GM21723 (cell line): Measurements from ENCODE around the gene DNAJB7.
"Not testable (repeated sequence)": the region's sequence is repeated elsewhere in the genome, so short reads cannot be mapped to it uniquely, and the experiment has no call there.

Experiments used
- ATAC-seq: cut with Tn5 transposase; IDR thresholded peaks from one replicate; pipeline ENCODE4 v1.9.1; 2021; ENCODE audit warnings: mild to moderate bottlenecking, moderate library complexity; ENCODE audit not compliant: unreplicated experiment

Gene DNAJB7

DNA sequence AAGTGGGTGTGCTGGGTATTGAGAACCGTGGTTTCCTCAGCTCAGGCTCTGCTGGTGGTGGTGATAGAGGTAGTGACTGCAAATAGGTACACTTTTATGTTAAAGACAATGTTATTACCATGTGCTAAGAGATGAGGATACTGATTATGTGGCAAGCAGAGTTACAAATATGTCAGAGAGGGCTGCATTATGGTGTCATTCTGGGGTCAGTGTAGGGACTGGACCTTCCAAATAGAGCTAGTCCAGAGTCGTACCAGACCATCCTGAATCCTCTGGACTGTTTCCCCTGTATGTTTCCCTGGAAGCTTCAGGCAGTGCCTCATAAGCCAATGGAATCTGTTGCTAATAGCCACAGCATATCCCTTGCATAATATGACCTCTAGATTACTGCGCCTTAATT lies at the start of gene DNAJB7:
Gene DNAJB7 (minus strand): TSS at position 101 of the 400 bp plus-strand sequence. CDS start 119 bp downstream, outside the sequence.
- no peak for ATAC-seq

DNA sequence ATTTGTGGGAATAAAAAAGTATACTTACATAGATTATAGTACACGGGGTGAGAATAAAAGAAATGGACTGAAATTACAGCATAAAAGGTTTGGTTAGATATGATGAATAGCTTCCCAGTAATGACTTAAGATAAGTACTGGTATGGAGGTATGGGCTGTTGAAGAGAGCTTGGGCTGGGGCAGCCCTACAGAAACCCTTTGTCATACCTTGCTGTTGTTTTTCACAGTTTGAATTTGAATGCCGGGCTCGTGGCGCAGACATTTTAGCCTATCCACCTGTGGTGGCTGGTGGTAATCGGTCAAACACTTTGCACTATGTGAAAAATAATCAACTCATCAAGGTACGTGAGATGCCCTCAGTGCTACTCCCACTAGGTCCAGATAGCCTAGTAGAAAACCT lies 47.0 kb upstream of the DNAJB7 start:
- no peak for ATAC-seq

DNA sequence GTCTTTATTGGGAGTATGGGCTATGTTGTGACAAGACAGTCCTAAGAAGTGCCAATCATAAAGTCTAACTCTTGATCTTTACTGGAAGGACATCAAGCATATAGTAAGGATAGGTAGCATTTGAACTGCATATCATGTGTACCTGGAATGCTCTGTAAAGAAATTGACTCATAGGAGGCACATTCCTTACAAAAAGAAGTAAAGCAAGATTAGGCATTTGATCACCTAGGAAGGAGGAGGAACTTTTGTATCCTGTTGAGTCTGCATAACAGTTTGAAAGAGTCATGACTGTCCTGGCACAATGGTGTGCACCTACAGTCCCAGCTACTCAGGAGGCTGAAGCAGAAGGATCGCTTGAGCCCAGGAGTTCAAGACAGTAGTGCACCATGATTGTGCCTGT lies 42.2 kb upstream of the DNAJB7 start:
- ATAC-seq, result no peak

DNA sequence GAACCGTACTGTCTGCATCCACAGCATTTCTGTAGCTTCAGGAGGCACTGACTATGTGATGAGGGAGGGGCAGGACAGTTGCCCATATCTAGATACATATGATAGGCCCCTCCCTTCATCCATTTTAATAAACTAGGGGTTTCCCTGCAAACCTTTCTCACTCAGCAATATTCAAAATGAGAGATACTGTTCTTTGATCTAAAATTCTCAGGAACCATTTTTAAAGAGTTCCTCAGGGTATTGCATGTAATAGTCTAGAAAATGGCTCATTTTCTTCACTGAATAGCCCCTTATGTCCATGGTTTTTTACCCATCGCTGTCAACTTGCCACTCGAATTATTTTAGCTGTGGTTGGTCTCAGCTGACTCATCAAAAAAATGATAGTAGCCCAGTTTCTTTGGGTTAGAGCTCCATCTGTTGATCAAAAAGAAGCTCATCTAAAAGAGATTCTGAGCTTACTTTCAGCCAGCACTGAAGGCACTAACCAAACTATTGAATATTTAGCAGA lies 37.0 kb upstream of the DNAJB7 start:
- no peak for ATAC-seq

DNA sequence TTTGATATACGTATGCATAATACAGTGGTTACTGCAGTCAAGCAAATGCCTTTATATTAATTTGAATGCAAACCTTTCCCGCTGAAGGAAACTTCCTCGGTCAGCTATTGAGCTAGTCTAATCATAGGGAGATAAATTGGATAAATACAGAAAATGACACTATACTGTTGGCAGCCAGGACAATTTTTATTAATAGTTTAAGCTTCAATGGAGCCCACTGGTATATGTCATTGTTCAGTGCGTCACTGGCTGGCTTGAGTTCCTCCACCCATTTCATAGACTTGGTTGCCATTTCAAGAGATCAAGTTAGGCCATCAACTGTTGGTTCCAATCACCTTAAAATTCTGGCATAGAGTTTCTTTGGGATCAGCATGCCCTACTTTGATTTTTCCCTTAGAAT lies 32.5 kb upstream of the DNAJB7 start:
- no peak for ATAC-seq

DNA sequence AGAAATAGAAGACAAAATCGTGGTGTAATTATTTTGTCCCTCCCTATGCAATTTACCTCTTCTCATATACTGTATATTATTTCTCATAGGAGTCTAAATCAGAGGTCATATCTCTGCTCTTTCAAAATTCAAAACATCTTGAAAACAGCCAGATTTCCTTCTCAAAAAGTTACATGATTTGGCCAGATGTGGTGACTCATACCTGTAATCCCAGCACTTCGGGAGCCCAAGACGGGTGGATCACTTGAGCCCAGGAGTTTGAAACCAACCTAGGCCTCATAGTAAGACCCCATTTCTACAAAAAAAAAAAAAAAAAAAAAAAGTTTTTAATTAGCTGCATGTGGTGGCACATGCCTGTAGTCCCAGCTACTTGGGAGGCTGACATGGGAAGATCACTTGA lies 29.0 kb upstream of the DNAJB7 start:
- ATAC-seq, result no peak

DNA sequence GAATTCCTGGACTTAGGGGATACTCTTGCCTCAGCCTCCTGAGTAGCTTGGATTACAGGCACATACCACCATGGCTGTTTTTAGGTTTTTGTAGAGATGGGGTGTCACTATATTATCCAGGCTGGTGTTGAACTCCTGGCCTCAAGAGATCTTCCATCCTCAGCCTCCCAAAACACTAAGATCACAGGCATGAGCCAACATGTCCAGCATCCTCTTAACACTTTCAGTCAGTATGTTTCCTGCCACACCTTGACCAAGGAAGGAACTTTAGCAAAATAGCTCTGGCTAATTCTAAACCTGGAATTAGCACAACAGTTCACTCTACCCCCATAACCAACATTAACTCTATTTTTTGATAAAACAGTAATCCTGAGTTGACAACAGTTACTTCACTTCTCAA lies 27.2 kb upstream of the DNAJB7 start:
- ATAC-seq, result no peak

DNA sequence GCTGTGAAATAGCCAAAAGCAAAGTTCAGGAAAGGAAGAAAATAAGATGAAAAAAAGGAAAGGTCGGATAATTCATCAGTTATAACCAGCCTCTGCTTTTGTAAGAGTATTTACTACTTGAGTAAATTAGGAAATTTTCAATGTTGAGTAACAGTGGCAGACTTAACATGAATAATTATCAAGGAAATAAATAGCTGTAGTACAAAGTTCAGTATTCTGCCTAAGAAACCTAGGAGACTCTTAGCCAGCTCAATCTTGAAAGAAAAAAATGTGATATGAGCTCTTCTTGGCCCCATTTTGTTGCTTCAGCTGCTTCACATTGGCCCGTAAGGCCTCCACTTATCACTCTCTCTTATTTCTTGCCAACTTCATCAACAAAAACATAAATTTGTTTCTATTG lies 17.0 kb upstream of the DNAJB7 start:
- no peak for ATAC-seq

DNA sequence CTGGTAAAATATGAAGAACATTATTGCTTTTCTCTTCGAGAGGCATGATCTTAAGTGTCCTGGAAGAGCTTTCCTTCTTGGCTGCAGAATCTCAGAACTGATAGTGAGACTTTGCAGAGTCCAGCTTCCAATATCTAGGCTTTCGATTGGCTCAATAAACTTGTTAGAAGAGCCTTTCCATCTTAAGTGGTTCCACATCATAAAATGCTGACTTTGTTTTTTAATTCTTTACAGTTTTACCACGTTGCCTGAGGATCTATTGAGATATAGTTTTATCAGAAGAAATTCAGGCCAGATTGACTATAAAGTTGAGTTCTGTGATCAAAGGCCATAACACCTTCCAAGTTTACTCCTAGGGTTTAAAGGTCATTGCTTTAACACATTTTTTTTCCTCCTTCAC lies 15.6 kb upstream of the DNAJB7 start:
- no peak for ATAC-seq

DNA sequence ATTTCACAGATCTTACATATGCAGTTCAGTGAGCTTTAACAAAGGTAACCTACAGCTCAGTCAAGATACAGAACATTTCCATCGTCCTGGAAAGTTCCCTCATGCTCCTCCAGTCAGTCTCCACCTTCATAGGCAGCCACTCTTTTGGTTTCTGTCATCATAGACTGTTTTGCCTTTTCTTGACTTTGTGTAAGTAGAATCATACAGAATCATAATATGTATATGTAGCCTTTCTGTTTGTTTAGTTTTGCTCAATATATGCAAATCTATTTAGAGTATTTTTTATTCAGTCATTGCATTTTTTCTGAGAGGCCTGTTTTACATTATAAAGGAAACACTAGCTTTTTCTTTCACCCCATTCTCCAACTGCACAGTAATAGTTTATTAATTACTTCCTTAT lies 15.0 kb upstream of the DNAJB7 start:
- ATAC-seq, result no peak

DNA sequence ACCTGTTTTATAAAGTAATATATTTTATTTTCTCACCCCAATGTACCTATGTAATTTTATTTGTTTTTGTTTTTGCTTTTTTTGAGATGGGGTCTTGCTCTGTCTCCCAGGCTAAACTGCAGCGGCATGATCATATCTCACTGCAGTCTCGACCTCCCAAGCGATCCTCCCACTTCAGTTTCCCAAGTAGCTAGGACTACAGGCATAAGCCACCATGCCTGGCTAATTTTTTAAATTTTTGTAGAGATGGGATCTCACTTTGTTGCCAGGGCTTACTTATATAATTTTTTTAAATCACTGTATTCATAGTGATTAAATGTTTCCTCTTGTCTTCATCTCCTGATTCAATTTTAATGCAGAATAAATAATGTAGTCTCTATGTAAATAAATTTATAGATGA lies 13.2 kb upstream of the DNAJB7 start:
- ATAC-seq, result no peak

DNA sequence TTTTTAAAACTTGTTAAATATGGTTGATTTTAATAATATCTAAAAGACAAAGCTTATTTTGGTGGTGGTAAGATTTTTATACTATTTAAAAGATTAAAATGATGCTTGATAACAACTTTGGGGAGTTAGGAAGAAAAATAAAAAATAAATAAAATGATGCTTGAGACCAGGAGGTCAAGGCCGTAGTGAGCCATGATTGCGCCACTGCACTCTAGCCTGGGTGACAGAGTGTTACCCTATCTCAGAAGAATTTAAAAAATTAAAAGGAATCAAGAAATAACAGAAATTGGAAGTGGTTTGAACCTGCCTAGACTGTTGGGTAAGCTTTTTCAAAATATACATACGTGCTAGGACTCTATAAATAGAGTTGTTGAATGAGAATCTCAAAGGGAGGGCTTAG lies 12.1 kb upstream of the DNAJB7 start:
- no peak for ATAC-seq

DNA sequence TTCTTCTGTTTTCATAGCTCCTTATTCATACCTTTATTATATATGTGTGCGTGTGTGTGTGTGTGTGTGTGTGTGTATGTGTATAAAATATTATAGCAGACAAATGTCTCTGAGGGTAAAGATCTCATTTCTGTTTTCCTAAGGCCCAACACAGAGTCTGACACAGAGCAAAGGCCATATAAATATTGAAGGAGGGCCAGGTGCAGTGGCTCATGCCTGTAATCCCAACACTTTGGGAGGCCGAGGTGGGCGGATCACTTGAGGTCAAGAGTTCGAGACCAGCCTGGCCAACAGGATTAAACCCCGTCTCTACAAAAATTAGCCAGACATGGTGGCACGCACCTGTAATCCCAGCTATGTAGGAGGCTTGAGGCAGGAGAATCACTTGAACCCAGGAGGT lies 6.5 kb upstream of the DNAJB7 start:
- ATAC-seq, result not testable (repeated sequence)

DNA sequence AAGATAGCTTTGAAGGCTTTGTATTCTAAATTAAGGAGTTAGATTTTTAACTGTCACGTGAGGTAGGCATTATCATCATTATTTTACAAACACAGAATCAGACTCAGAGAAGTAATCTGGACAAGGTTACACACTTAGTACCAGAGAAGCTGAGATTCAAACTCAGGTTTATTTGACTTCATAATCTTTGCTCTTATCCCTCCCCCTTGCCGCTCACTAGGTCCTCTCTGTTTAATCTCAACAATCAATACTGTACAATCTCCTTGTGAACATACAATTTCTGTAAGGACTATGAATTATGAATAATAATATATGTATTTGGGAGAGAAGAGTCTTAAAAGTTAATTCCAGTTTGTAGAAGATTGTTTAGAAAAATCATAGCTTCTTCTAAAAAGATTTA lies 5.2 kb upstream of the DNAJB7 start:
- no peak for ATAC-seq

DNA sequence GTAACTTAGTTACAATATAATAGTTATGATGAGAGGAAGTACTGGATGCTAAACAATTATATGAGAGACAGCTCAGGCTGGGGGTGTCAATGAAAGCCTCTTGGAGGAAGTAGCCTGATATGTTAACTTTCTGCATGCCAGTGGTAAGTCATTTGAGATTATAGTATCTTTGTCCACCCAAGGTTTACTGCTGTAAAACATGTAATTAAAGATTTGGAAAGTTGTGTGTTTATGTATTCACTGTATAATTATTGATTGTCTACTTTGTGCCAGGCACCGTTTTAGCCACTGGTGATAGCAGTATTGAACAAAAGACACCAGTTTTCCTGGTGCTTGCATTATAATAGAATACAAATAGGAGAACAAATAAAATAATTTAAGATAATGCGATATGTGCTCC lies 624 bp upstream of the DNAJB7 start:
- ATAC-seq, result no peak

DNA sequence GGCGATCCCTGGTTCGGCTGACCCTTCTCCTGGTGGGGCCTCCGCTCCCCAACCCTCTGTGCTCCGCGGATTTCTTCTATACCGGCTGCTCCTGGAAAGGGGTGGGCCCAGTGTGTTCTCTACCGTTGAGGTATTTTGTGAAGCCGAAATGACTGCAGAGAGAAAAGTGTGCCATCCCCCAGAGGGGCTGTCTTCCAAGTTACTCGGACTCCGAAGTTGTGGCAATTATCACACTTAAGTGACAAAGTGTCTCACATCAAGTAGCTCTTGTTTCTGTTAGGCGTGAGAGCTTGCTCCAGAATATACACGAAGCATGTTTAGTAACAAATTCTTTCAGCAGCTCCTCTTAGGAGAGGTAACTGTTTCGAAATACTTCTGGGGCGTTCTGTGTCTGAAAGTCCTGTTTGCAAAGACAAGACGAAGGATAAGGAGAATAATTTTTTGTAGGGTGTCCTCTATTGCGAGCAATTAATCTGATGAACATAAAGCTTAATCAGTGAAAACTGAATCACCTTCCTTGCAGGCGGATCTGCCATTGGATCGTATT lies 4.5 kb downstream of the DNAJB7 start:
- ATAC-seq, result no peak

DNA sequence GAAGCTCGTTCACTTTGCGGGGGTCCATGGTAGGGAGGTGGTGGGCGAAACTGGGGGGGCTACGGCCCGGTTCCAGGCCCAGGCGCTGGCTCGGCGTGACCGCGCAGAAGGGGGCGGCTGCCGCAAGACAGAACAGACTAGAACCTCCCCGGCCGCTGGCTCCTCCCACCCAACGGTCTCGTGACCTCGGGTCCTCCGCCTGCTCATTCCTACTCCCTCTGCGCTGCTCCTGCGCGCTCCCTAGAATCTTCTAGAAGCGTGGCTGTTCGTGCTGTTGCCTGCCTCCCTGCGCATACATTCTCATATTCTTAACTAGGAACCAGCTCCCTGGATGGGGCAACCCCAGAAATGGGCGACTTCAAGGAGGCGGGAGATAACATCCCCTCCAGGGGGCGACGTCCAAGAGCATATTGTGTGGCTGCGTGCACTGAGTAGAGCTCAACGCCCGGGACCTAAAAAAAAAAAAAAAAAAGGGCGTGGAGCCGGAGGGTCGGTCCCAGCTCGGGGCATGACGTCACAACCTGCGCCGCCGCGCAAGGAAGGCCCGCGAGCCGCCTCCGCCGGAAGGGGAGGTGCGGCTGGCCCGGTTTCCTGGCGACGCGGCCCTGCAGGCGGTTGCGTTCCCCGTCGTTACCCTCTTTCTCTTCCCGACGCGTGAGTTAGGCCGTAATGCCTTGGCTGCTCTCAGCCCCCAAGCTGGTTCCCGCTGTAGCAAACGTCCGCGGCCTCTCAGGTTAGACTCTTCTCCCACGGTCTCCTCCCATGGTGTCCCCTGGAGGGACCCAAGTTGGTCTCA lies 5.2 kb downstream of the DNAJB7 start, which contains the start of the genes ST13 and XPNPEP3:
Gene ST13 (minus strand): TSS at position 127 of the 796 bp plus-strand sequence. CDS start 99 bp downstream, at position 28.
Gene XPNPEP3 (plus strand): TSS at position 636 of the 796 bp plus-strand sequence. CDS start 34 bp downstream, at position 670.
- ATAC-seq, result peak; percentile 85

DNA sequence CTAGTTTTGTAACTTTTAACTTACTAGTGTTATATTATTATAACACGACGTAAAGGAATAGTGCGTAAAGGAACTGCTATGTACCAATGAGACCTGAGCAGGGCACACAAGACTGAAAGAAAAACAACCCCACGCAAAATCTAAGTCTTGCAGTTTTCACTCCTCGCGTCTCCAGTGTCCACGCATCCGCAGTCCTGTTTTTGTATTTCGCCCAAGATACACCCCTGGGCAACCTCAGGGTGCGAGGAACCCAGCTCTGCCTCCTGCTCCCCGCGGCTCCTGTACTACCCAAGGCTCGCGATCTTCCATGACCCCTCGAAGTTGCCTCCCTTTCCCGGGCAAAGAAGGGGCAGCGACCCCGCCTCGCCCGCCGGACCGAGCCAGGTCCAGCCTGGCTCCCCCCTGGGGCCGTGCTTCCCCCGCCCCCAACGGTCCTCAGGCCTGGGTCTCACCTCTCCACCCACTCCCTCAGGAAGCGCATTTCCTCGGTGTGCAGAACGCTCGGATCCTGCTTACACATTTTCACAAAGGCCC lies 5.9 kb downstream of the DNAJB7 start:
- ATAC-seq, result peak; percentile 32

DNA sequence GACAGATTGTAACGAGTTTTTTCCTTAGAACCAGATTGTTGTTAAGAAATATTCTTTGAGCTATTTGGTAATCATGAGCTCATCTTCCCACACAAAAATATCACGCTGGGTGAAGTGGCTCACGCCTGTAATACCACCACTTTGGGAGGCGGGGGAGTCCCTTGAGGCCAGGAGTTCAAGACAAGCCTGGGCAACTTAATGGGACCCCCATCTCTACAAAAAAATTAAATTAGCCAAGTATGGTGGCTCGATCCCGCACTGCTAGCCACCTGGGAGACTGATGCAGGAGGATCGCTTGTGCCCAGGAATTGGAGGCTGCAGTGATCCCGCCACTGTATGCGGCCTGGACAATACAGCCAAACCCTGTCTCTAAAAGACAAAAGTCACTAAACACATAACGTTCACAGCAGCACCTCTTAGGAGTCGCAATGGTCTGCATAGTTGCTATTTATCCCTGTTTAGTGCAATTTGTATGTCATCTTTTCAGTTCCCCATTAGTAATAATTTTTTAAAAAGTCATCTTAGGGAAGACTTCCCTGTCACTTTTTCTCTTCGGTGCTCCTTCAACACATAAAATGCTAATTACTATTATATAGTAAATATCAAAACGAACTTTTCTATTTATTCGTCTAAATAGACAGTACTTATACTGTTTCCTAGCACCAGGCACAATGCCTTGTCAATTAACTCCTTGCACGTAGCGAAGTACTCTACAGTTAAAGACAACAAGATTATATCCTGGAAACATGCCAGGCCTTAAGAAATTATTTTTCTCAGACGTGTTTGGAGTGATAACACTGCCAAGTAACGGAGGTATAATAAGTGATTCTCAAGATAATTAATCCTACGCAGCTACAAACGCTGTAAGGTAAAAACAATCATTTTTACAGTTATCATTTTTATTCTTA lies 6.6 kb downstream of the DNAJB7 start:
- ATAC-seq, result no peak

DNA sequence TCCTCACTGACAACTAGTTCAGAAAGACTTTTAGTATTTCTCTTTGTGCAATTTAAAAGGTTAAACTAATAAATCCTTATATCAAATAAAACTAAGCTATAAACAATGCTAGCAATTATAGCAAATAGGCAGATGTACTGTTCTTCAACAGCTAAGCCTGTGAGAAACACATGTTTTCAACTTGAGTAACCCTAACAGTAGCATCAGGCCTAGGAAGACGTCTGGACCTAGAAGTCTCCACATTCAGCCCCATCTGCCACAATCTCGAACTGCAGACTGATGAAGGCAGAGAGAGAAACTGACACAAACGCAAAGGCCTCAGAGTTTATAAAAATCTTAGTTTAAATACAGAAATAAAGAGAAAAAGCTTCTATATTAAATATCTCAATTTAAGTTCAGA lies 8.0 kb downstream of the DNAJB7 start:
- no peak for ATAC-seq

DNA sequence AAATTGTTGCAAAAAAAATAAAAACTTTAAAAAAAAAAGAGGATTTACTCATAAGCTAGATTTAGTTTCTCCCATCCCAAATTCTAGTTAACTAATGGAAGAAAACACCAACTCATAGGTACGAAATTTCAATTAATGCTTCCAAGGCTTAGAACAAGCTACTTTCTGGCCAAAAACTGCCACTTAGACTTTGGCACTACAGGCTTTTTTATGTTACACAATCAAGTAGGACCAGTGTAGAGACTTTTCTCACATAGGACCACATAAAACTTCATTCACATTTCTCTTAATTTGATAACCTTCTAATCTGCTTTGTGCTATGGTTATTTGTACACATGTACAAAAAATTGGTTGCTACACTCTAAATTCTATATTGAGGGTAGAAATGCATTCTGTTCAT lies 8.6 kb downstream of the DNAJB7 start:
- no peak for ATAC-seq
